MCF 10A (cell line): Measurements from ENCODE around the gene SPOCK1. TPM values are rescaled to one million over a fixed set of nuclear protein-coding genes. Genes with fewer than 3 reads are reported as not detected.

Source experiments
- BruUV-seq: library from RNA; stranded (reverse); fragments of 400-500 nt; replicated peaks from 2 replicates; lab custom pipeline; 2021; lab: Mats Ljungman, UMichigan
- CTCF ChIA-PET: fragments of 300-600 bp; sonication (Branson Sonifier 250); formaldehyde crosslinking; extraction: SDS; loops from one replicate; lab custom pipeline; 2021; ENCODE audit warnings: antibody characterized with exemption, inconsistent platforms; lab: Yijun Ruan, JAX
- POLR2A ChIA-PET: fragments of 300-600, 350-650 bp; sonication (Branson Sonifier 250); formaldehyde crosslinking; extraction: SDS; loops from one replicate; lab custom pipeline; 2020; ENCODE audit warnings: antibody characterized with exemption, inconsistent platforms; lab: Yijun Ruan, JAX
- DNase-seq: peaks from one replicate; pipeline ENCODE4 v3.0.0-alpha.2; 2018; ENCODE audit not compliant: unreplicated experiment
- H3K27ac Mint-ChIP-seq: one replicate; pipeline ENCODE4 v1.8.0; 2022; ENCODE audit warnings: mild to moderate bottlenecking, low read depth, mixed read lengths; ENCODE audit not compliant: unreplicated experiment
- H3K27me3 Mint-ChIP-seq: one replicate; pipeline ENCODE4 v1.8.0; 2022; ENCODE audit warnings: mixed read lengths; ENCODE audit not compliant: insufficient read depth, unreplicated experiment
- H3K36me3 Mint-ChIP-seq: one replicate; pipeline ENCODE4 v1.8.0; 2022; ENCODE audit warnings: mild to moderate bottlenecking, moderate library complexity, mixed read lengths; ENCODE audit not compliant: insufficient read depth, unreplicated experiment
- H3K4me1 Mint-ChIP-seq: one replicate; pipeline ENCODE4 v1.8.0; 2022; ENCODE audit warnings: mixed read lengths; ENCODE audit not compliant: insufficient read depth, unreplicated experiment
- H3K4me3 Mint-ChIP-seq: one replicate; pipeline ENCODE4 v1.8.0; 2022; ENCODE audit warnings: mild to moderate bottlenecking, moderate library complexity, mixed read lengths; ENCODE audit not compliant: unreplicated experiment
- H3K9me3 Mint-ChIP-seq: one replicate; pipeline ENCODE4 v1.8.0; 2022; ENCODE audit warnings: mixed read lengths; ENCODE audit not compliant: unreplicated experiment
- CTCF ChIP-seq: fragments of 200-600 bp; IDR thresholded peaks from one replicate; pipeline ENCODE4 v1.8.0; 2022; ENCODE audit warnings: antibody characterized with exemption, mild to moderate bottlenecking; ENCODE audit not compliant: unreplicated experiment
- intact Hi-C: fragments of 100-400 bp; cut with micrococcal nuclease; formaldehyde crosslinking; loops from 2 replicates; pipeline ENCODE4 v1.14.1; 2022
- total RNA-seq: library from RNA; stranded (reverse); gene quantifications from 2 replicates; pipeline ENCODE4 v1.2.3, GENCODE V29; 2022

The SPOCK1 gene
- total RNA-seq, 1 experiment from 2014 or later: 34.3 TPM

GRCh38 chr5:137105351-137106035, 393.6 kb downstream of the SPOCK1 start:
- ChIA-PET CTCF (interaction anchor here (0.7 to 1.7 kb wide), 2 partner anchors 31 to 637 kb away, joined by 3 to 5 read pairs; no protein-coding TSS in a partner anchor), POLR2A (interaction anchor here (0.5 to 0.9 kb wide), 2 partner anchors 22 to 58 kb away, joined by 4 to 5 read pairs; no protein-coding TSS in a partner anchor)
- intact Hi-C loops: no loop called here
- H3K9me3 Mint-ChIP-seq: no peaks in the 10 kb centered on the region
- DNase-seq: no peak
- H3K27ac Mint-ChIP-seq: no peak overlapping the region
- H3K4me1 Mint-ChIP-seq: no peaks in the 10 kb centered on the region
- no peaks in the 10 kb centered on the region for H3K36me3 Mint-ChIP-seq
- no TSS peak for BruUV-seq
- H3K4me3 Mint-ChIP-seq: no peak overlapping the region
- no peaks in the 10 kb centered on the region for H3K27me3 Mint-ChIP-seq
- no peak for TF ChIP-seq CTCF

DNA sequence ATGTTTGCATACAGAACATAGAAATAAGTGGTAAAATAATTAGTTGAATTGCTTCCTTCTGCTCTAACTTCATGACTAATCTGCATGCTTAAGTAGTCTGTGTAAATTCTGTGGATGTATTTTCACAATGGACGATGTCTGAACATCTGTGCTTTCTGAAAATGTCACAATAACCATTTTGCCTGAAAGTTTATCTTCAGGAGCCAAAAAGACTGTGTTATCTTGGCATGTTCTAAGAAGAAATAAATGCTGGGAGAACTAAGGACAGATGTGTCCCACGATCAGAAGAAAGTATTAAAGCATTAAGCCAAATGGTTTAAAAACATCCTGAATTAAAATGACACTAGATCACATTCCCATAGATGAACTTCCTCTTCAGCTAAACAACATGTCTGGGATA, 397.6 kb downstream of the SPOCK1 start:
- Mint-ChIP-seq H3K9me3 (no peaks in the 10 kb centered on the region), H3K36me3 (no peaks in the 10 kb centered on the region)
- POLR2A ChIA-PET: no interaction called here

DNA sequence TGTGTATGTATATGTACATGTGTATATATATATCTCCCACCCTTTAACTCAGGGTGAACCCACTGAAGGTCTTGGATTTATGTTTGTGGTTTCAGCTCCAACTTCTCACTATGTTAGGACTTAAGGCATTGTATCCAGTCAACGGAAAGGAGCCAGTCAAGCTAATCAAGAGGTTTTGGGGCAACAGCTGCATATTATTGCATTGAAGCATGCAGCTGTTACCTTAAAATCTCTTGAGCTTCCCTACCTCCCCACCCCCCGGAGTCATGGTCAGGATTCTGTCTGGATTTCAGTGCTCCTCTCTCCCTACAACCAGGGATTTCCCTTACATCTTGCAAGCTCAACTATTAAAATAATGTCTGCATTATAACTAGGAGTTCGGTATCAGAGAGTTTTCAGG, 399.5 kb downstream of the SPOCK1 start:
- TF ChIP-seq CTCF: no peak
- Mint-ChIP-seq H3K9me3 (no peaks in the 10 kb centered on the region), H3K4me3 (no peak overlapping the region), H3K36me3 (no peaks in the 10 kb centered on the region), H3K27me3 (no peaks in the 10 kb centered on the region), H3K4me1 (peaks cover 11% of the 10 kb centered on the region), H3K27ac (no peak overlapping the region)
- CTCF ChIA-PET: interaction anchor here (0.6 to 1.4 kb wide), 3 partner anchors 25 to 29 kb away, joined by 3 to 5 read pairs (median 4); no protein-coding TSS in a partner anchor
- BruUV-seq: no TSS peak
- DNase-seq: no peak
- intact Hi-C loops: no loop called here
- POLR2A ChIA-PET: no interaction called here

More for the DNA sequence above, 397.6 kb downstream of the SPOCK1 start:
- intact Hi-C loops: no loop called here
- Mint-ChIP-seq H3K4me3 (no peak overlapping the region), H3K4me1 (peaks cover 5% of the 10 kb centered on the region), H3K27me3 (no peaks in the 10 kb centered on the region), H3K27ac (no peak overlapping the region)
- CTCF ChIA-PET: interaction anchor here (0.5 to 0.7 kb wide), 2 partner anchors 228 to 365 kb away, joined by 3 read pairs; no protein-coding TSS in a partner anchor
- TF ChIP-seq CTCF: no peak
- no TSS peak for BruUV-seq
- DNase-seq: no peak

- no peaks in the 10 kb centered on the region for H3K27me3 Mint-ChIP-seq
- POLR2A ChIA-PET: interaction anchor here (0.5 kb wide), 1 partner anchor 196 kb away, joined by 4 read pairs; no protein-coding TSS in a partner anchor
These were observed 400.5 kb downstream of the SPOCK1 start for GRCh38 chr5:137098663-137099062.

More at GRCh38 chr5:137098663-137099062, 400.5 kb downstream of the SPOCK1 start:
- BruUV-seq: no TSS peak
- Mint-ChIP-seq H3K4me3 (no peak overlapping the region), H3K4me1 (peaks cover 11% of the 10 kb centered on the region), H3K36me3 (no peaks in the 10 kb centered on the region), H3K27ac (no peak overlapping the region), H3K9me3 (no peaks in the 10 kb centered on the region)
- CTCF ChIA-PET: interaction anchor here (0.7 to 1.3 kb wide), 2 partner anchors 23 to 30 kb away, joined by 3 read pairs; no protein-coding TSS in a partner anchor
- no peak for DNase-seq
- intact Hi-C loops: no loop called here
- TF ChIP-seq CTCF: no peak
